GM19239 (cell line): ENCODE measurements around the gene PDPR.
"Not testable (repeated sequence)": the region's sequence is repeated elsewhere in the genome, so short reads cannot be mapped to it uniquely, and the experiment has no call there.

Source experiments
- DNase-seq: peaks from one replicate; pipeline ENCODE4 v3.0.0; 2011; ENCODE audit warnings: low spot score; ENCODE audit not compliant: insufficient read length
- FAIRE-seq: peaks from 2 replicates; lab custom pipeline; 2011; peaks lifted over from hg19 to GRCh38; lab: Jason Lieb, UNC

The PDPR gene

GRCh38 chr16:70113982-70114826, at the start of gene PDPR:
TSS of gene PDPR (plus strand) at chr16:70114332. CDS start at chr16:70120493, 6,161 bp downstream.
- FAIRE-seq (peak; percentile 85), DNase-seq (peak; percentile 24)

DNA sequence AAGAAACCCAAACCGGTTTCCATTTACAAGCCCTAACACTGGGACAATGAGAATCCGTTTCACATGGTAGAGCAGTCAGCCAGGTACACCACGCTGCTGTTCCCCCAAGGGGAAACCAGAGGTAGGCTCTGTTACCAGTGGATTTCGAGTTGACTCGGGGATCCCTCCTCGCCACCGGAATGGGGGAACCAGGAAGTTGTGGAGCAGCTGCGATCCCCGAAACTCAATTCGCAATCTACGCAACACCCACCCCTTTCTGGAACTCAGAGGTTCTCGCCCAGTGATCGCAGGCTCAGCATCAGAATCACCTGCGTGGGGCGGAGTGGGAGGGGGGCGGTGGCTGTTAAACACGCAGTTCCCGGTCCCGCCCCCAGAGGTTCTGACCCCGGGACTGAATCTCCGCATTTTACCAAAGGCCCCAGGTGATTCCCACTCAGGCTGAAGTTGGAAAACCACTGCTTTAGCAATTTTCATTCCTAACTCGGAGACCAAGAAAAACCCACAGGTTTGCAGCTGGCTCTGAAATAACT, 49.2 kb upstream of the PDPR start:
- not testable (repeated sequence) for DNase-seq

GRCh38 chr16:70065376-70065745, 48.8 kb upstream of the PDPR start:
- not testable (repeated sequence) for FAIRE-seq, DNase-seq

More for the DNA sequence above, 49.2 kb upstream of the PDPR start:
- FAIRE-seq = not testable (repeated sequence)

DNA sequence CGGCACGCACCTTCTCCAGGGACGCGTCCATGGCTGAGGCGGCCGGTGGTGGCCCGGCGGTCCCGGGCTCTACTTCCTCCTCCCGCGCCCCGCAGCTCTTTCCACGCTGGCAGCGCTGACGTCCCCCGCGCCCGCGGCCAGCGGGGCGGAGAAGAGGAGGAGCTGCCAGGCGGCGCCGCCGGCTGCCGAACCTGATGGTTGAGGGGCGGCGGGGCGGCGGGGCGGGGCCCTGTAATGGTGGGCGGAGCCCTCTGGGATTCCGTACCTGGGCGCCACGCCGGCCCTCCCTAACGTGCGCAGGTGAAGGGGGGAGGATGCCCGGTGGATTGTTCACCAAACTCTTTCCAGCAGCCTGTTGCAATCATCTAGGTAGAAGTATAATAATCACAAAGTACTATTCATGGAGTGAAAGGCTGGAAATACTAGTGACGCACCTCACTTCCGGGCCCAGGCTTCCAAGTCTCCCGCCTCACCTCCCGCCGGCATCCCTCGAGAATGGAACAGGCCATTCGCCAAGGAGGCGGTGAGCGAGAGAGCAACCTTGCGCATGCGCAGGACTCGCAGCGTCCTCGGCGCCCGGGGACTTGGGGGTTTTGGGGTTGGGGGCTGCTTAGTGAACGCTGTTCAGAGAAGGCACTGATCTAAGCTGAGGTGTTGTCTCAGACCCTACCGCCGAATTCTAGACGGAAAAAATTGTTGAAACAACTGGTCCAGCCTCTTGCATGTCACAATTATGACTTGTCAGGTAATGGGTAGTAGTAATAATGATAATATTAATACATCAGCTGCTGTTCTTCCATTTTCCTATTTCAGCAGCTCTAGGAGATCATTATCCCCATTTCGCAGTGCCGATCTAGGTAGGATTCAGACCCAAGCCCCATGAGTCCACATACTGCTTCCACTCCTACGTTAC, 48.1 kb upstream of the PDPR start:
- DNase-seq = peak; percentile 75
- FAIRE-seq = peak; percentile 78

GRCh38 chr16:70066751-70067150, 47.4 kb upstream of the PDPR start:
- not testable (repeated sequence) for FAIRE-seq, DNase-seq

DNA sequence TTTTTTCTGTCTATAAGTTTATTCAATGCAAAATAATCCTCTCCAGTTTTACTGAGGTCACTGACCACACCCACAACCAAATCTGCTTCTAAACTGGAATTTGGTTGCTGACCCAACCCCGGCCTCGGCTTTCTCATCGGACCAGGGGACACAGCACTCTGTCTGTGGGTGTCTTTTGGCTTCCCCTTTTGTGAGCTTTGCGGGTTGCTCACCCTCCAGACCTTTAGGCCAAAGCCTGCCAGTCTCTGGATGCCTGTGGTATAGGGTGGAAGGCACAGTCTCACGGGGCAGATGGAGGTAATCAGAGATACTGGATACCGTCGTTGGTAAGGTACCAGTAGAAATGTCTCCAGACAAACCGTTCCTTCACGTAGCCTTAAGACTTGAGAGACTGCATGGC, 35.1 kb upstream of the PDPR start:
- DNase-seq, FAIRE-seq: not testable (repeated sequence)

GRCh38 chr16:70081219-70081618, 32.9 kb upstream of the PDPR start:
- DNase-seq, FAIRE-seq: not testable (repeated sequence)

DNA sequence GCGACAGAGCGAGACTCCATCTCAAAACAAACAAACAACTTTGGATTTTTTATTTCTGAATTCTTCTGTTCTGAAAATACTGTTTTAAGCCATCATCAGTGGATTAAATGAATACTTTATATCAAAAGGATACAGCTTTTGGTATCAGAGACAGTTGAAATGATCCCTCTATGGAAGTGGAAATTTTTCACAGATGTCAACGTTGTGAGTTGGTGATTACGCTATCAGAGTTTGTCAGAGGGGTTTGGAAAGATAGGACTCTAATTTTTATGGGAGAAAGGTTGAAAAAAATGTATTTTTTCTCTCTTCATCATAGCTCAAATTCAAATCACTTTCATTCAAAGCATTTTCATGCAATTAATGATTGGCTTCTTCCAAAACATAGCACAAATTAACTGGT, 30.2 kb upstream of the PDPR start:
- not testable (repeated sequence) for FAIRE-seq, DNase-seq

DNA sequence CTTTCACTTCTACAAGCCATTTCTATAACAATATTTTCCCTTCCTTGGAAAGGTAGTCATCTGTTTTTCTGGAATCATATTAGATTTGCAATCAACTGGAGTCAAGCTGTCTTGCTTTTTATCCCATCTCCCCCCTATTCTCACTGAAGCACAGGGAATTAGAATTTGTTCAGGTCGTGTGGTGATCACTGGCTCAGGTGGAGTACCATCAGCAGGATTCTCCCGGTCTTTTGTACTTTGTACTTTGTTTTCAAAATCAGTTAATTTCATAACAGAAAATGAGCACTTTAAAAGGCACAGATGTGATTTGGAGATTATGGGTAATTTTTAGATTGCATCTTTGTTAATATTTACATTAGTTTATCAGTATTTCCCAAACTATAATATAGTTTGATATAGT, 26.0 kb upstream of the PDPR start:
- DNase-seq, FAIRE-seq: not testable (repeated sequence)

- FAIRE-seq, DNase-seq: not testable (repeated sequence)
These were observed 25.3 kb upstream of the PDPR start for GRCh38 chr16:70088877-70089276.

DNA sequence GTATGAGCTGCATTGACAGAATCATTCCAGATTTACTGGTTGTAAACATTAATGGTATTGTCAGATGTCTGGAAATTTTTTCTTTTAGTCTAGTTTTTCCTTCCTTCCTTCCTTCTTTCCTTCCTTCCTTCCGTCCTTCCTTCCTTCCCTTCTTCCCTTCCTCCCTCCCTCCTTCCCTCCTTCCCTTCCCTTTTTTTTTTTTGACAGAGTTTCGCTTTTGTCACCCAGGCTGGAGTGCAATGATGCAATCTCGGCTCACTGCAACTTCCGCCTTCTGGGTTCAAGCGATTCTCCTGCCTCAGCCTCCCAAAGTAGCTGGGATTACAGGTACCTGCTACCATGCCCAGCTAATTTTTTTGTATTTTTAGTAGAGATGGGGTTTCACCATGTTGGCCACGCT, 24.8 kb upstream of the PDPR start:
- not testable (repeated sequence) for DNase-seq

GRCh38 chr16:70091104-70091503, 23.0 kb upstream of the PDPR start:
- not testable (repeated sequence) for DNase-seq
- FAIRE-seq = peak; percentile 61

More for the DNA sequence above, 24.8 kb upstream of the PDPR start:
- not testable (repeated sequence) for FAIRE-seq

DNA sequence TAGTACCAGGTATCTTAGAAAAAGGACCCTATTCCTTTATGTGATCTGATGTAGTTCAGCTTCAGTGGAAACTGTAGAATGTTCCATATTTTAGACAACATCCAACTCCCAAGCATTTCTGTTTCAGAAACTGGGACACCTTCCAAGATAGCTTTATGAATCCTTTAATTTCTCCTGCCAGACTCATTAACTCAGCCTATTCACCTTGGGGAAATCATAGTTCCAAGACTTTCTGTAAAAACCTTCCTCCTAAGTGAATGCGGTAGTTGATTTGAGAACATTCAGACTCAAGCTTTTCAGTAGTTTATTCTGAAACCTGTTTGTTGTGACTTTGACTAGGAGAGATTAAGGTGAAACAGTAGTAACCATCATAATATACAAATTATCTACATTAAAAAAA, 20.0 kb upstream of the PDPR start:
- FAIRE-seq, DNase-seq: not testable (repeated sequence)

DNA sequence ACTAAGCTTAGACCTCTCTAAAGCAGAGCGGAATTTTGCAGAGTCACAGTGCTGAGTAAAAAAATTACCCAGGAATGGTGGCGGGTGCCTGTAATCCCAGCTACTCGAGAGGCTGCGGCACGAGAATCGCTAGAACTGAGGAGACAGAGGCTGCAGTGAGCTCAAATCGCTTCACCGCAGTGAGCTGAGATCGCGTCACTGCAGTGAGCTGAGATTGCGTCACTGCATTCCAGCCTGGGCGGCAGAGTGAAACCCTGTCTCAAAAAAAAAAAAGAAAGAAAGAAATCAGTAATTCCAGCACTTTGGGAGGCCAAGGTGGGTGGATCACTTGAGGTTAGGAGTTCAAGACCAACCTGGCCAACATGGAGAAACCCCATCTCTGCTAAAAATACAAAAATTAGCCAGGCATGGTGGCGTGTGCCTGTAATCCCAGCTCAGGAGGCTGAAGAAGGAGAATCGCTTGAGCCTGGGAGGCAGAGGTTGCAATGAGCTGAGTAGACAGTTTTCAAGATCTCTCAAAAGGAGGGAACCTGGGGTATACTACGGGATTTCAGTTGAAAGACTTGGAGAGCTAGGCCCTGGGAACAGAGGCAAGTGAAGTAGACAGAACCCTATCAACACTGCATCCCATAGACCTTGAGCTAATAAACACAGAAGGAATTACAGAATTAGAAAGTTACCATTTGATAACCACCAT, 4.4 kb upstream of the PDPR start:
- not testable (repeated sequence) for FAIRE-seq, DNase-seq

- not testable (repeated sequence) for FAIRE-seq, DNase-seq
These were observed 2.0 kb upstream of the PDPR start for GRCh38 chr16:70112162-70112561.

- peak; percentile 67 for FAIRE-seq
These were observed 542 bp upstream of the PDPR start for GRCh38 chr16:70113599-70113981.

GRCh38 chr16:70118354-70118753, 4.2 kb downstream of the PDPR start:
- DNase-seq, FAIRE-seq: not testable (repeated sequence)

More at GRCh38 chr16:70113599-70113981, 542 bp upstream of the PDPR start:
- not testable (repeated sequence) for DNase-seq

DNA sequence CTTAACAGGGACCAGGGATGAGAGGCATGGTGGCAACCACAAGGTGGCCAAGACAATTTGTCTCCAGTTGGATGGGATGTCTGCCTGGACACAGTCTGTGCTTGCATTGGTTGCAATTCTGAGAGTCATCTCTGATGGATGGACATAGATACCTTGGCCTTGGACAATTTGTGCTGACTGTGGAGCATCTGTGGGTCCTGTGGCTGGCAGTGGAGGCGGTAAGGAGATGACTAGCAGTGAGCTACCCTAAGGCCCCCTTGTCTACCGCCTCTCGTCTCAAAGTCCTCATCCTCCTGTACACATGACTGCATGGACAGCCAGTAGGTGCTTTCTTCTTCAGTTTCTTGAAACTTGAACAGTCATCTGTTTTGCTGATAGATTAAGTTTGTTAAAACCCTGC, 4.6 kb downstream of the PDPR start:
- not testable (repeated sequence) for FAIRE-seq, DNase-seq

GRCh38 chr16:70120398-70120797, 6.3 kb downstream of the PDPR start:
- not testable (repeated sequence) for FAIRE-seq, DNase-seq
